Measurements from ENCODE around the gene ETV4.

DNA sequence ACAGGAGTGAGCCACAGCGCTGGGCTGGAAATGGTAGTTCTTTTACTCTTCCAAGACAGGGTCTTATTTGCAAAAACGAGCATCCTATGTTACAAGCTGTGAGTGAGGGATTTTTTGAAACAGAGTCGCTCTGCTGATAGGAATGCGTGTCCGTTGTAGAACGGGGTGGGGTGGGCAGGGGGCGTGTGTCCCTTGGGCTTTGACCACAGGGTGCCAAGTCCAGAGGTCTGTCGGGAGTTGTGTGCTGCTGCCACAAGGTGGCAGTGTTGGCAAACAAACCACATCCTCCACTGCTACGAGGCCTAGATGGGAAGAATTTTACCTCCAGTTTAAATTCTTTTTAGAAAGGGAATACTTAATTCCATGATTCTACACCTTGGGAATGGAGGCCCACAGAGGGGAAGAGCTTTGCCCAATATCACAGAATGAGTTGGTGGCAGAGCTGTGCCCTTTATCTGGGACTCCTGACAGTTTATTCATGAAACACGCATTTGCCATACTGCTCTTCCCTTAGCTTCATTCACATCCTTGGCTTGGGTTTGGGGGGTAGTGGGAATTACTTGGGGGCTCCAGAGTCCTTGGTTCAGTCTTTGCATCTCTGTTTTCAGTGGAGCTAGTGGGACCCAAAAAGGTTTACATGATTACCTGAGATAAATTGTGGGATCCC lies 30.6 kb upstream of the ETV4 start:
- TF ChIP-seq, protein P1, sequence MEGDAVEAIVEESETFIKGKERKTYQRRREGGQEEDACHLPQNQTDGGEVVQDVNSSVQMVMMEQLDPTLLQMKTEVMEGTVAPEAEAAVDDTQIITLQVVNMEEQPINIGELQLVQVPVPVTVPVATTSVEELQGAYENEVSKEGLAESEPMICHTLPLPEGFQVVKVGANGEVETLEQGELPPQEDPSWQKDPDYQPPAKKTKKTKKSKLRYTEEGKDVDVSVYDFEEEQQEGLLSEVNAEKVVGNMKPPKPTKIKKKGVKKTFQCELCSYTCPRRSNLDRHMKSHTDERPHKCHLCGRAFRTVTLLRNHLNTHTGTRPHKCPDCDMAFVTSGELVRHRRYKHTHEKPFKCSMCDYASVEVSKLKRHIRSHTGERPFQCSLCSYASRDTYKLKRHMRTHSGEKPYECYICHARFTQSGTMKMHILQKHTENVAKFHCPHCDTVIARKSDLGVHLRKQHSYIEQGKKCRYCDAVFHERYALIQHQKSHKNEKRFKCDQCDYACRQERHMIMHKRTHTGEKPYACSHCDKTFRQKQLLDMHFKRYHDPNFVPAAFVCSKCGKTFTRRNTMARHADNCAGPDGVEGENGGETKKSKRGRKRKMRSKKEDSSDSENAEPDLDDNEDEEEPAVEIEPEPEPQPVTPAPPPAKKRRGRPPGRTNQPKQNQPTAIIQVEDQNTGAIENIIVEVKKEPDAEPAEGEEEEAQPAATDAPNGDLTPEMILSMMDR (conservative IDR thresholded peaks at IDR 0.05; ENCODE audit: low read depth, low read length): peak; percentile 95
- TF ChIP-seq EZH2phosphoT487 (IDR thresholded peaks at IDR 0.05; ENCODE audit: borderline replicate concordance, low read length): no peak
